HG03039 (cell line): ENCODE data around the gene MIDN.
"Not testable (repeated sequence)": the region's sequence is repeated elsewhere in the genome, so short reads cannot be mapped to it uniquely, and the experiment has no call there.

Source experiments
- ATAC-seq: cut with Tn5 transposase; IDR thresholded peaks from one replicate; pipeline ENCODE4 v1.9.1; 2021; ENCODE audit warnings: mild to moderate bottlenecking, moderate library complexity; ENCODE audit not compliant: unreplicated experiment

Gene MIDN

DNA sequence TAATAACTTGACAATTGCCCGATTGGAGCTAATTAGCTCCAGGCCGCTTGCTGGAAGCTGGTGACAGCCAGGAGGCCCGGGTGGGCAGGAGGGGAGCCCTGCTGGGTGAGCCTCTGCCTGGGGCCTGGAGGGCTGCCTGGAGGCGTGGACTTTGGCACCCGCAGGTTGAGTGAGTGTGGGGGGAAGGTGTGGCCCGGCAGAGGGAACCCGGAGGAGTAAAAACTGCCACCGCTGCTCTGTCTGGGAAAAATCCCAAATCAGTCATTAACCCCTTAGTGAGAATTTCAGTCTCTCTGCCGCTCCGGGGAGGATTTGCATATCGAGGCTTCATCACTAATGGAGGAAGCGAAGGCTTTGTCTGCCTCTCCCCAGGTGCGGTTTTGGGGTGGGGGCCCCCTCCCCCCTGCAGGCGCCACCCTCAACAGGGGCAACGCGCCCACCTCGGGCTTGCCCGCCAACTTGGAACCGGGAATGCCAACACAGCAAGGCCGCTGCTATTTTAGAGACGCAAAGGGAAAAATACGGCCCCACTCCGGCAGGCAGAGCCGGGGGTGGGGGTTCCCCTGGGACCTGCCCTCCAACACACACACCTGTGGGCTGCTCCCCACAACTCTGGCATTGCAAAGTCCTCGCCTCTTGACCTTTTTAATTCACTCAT is 43.5 kb downstream of the MIDN start:
- ATAC-seq, result no peak

DNA sequence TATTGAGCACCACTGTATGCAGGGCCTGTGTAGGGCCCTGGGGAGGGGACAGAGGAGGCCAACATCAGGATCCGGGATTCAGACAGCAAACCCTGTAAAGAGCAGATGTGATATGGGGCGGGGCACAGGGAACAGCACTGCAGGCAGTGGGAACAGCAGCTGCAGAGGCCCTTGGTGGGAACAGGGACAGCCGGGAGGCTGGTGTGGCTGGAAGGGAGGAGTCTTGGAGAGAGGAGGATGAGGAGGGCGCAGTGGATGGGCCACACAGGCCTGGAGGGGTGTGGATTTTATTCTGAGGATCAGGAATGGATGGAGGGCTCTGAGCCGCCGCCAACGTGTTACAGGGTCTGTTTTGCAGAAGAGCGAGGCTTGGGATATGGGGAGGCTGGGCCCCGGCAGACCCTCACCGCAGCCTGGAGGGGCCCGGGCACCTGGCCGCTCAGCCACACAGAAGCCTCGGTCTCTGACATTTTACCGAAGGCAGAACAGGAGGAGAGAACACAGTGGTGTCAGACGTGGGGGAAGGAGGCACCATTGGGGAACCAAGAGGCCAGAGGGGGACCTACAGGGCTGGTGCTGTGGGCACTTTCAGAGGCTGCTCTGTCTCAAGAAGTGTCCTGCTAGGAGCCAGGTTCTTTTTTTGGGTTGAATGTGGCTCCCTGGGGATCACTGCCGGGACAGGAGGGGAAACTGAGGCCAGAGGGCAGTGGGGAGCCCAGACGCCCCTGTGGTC is 44.2 kb downstream of the MIDN start:
- ATAC-seq, result no peak

DNA sequence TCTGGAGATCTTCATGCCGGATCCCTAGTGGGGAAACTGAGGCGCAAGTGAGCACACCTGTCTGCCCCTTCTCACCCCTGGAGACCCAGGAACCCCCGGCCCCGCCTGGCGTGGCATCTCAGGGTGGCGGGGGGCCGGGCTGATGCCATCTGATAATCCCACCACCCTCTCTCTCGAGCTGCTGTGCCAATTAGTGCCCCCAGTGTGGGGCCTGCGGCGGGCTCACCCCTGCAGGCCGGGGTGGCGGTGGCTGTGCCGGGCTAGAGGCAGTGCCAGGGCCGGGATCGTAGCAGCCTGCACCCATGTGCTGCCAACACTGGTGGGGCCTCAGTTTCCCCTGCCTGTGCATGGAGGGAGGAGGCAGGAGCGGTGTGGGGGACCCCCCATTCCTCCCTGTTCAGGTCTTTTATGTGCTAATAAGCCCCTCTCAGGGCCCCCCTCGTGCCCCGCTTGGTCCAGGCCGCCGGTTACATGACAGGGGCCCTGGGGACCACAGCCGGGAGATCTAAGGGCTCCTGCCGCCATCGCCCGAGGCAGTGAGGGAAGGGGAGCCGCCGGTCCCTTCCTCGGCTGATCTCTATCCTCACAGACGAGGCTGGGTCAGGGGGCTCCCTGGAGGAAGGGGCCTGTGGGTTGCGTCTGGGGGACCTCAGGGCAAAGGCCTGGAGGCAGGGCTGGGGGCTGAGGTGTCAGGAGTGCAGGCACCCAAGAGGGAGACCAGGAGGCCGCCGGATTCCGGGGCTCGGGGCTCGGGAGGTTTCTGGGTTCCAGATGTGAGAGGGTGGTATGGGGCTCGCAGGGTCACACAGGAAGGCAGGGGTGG is 45.6 kb downstream of the MIDN start:
- ATAC-seq, result no peak

DNA sequence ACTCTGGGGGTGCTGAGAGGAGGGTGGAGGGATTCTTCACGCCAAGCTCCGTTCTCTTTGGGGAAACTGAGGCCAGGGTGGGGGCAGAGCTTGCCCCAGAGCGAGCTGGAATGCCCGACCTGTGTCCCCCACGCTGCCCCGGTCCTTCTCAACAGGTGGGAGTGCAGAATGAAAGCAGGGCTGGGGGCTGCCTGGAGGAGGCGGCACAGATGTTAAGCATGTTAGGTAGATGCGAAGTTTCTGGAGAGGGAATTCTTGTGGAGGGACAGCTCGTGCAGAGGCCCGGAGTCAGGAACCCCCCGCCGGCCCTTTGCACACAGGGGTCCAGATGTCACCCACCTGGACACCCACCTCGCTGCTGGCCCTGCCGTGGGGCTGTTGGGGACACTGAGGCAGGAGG is 46.3 kb downstream of the MIDN start:
- ATAC-seq, result no peak

DNA sequence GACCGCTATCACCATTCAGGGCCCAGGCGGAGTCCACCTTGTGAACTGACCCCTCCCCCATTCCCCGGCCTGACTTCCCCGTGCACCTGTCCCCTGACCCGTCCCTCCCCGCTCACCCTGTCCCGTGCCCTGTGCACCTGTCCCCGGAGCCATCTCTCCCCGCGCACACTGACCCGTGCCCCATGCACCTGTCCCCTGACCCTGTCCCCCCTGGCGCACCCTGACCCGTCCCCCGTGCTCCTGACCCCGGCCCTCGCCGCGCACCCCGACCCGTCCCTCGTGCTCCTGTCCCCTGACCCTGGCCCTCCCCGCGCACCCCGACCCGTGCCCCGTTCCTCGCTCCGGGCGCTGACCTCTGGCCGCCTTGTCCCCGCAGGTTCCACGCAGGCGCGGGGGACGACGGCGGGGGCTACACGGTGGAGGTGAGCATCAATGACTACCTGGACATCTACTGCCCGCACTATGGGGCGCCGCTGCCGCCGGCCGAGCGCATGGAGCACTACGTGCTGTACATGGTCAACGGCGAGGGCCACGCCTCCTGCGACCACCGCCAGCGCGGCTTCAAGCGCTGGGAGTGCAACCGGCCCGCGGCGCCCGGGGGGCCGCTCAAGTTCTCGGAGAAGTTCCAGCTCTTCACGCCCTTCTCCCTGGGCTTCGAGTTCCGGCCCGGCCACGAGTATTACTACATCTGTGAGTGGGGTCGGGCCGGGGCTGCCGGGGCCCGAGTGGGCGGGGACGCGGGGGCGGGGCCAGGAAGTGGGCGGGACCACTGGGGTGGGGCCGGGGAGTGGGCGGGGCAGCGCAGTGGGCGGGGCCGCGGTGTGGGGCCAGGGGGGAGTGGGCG is 47.0 kb downstream of the MIDN start:
- ATAC-seq, result no peak

DNA sequence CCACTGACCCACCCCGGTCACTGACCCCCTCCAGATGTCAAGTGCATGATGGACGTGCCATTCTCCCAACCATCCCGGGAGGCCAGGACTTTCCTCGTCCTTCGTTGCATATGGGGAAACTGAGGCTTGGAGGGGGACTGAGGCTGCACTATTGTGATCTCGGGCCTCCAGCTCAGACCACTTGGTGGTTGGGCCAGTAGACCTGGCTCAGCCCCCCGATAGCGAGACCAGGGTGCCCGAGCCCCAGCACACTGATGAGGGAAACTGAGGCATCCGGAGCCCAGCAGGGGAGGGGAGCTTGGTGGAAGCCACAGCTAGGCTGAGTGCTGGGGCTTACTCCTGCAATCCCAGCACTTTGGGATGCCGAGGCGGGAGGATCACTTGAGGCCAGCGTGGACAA is 47.7 kb downstream of the MIDN start:
- ATAC-seq, result no peak

DNA sequence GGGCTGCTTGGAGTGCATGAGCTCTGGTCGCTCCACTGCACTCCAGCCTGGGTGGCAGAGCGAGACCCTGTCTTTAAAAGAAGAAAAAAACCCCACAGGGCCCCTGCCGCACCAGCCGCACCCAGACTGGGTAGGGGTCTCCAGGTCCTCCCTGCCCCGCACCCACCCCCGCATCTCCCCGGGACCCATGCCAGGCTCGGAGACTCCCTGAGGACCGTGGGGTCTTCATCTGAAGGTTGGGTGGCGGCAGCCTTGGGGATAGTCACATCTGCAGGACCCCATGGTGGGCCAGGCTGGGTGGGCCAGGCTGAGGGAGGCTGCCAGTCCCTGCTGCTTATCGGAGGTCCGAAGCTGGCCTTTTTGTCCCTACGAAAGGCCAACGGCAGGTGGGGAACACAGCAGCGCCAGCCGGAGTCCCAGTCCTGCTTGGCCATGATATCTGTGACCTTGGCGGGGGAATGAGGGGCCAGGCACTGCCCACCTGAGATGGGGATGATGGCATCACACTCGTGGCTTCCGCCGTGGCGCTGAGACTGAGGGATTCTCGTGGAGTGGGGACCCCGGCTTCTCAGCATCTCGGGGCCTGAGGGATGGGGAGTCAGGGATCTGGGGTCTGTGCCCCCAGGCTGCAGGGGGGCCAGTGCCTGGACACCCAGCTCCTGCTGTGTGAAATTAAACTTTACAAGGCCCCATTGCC is 48.3 kb downstream of the MIDN start:
- ATAC-seq, result no peak

DNA sequence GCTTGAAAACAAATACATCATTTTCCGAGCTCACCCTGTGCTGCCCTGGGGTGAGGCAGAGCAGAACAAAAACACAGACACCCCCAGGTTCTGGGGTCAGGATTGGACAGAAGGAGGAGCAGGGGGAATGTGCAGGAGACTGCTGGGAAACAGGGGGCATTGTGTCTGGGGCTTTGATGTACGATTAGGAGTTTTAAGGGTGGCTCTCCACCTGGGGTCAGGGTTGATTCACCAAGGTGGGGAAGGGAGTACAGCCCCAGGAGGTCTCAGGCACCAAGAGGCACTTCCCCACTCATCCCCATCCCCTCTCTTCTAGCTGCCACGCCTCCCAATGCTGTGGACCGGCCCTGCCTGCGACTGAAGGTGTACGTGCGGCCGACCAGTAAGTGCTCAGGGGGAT is 49.9 kb downstream of the MIDN start:
- ATAC-seq, result no peak

DNA sequence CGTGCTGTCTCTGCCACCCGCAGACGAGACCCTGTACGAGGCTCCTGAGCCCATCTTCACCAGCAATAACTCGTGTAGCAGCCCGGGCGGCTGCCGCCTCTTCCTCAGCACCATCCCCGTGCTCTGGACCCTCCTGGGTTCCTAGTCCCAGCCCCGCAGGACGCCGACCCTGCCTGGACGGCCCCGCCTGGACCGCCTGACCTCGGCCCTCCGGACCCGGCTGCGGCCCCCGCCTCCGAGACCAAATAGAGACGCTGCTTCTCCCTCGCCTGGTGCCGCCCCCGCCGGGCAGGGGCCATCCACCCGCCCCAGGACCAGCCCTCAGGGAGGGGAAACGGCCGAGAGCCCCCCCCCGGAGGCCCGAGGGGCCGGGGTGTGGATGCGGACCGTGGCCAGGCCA is 51.4 kb downstream of the MIDN start:
- no peak for ATAC-seq

DNA sequence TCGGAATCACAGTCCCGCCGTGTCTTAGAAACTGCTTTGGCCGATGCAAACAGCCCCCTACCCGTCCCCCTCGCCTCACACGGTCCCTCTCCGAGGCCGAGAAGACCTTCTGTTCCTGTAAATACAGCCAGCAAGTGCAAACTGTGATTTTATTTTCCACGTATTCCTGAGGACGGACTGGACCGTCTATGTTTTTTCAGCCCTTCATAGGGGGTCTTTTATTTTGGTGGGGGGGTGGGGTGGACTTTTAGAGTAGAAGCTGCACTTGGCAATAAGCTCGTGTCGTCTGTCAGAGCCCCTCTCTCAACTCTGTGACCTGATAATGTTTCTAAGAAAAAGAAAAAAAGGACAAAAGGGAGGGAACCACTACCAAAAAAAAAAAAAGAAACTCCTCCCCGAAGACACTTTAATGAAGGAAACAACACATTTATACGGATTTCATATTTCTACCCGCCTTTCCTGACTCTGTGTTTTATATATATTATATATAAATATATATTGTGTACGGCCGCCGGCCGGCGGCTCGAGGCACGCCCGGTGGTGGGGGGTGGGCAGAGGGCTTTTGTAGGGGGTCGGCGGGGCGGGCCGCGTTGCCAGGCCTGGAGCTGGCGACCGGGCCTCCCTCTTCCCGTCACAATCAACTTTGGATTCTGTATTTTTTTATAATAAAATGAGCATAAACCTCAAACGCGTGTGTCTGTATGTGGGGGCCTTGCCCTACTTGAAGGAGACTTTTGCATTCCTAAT is 52.5 kb downstream of the MIDN start:
- ATAC-seq, result no peak

DNA sequence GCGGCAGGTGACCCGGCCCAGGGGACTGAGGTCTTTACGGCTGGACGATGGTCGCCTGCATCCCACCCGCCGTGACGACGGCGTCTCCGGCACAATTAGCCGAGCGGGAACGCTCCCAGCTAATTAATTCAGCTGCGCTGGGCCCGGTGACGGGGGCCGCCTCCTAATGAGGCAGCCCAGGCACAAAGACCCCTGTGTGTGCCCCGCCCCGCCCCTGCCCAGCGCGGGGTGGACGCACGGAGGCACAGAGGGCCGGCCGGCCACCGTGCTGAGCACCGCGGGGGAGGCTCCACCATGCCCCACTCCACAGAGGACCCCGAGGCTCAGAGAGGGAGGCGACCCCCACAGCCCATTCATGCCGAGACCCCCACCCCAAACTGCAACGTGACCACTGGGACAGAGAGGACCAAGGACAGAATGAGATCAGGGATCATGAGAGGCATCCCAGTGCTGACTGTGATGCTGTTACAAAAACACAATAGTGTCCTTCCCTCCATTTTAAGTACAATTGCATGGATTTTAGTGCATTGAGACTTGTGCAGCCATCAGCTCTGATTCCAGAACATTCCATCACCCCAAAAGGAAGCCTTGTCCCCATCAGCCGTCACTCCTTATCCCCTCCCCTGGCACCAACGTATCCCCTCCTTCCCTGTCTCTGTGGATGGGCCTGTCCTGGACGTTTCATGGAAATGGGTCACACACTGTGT is 54.3 kb downstream of the MIDN start:
- no peak for ATAC-seq

DNA sequence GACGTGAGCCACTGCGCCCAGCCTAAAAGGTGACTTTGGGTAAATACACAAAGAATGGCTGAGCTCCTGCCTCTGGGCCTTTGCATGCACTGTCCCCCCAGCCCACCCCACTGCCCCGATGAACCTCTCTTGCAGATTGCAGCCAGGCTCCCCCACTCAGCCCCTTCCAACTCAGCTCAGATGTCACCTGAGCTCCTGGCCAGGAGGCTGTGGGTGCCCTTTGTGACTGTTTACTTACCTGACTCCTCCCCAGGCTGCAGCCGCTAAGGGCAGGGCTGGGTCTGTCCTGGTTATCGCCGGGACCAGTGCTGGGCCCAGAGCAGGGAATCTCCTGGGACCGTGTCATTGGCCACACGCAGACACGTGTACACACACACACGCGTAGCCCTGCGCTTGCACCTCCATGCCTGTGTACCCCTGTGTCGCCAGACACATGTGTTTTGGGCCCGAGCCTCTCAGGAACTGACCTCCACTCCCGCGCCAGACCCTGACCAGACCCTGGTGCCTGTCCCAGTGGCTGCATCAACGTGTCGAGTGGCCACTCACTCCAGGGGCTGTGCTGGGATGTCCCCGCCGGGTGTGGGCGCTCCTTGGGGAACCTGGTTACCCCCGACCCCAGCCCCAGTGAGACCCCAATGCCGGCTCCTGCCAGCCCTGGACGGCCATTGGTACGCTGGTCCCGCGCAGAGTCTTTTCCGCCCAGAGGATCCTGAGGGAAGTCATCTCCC is 56.0 kb downstream of the MIDN start:
- ATAC-seq, result no peak

DNA sequence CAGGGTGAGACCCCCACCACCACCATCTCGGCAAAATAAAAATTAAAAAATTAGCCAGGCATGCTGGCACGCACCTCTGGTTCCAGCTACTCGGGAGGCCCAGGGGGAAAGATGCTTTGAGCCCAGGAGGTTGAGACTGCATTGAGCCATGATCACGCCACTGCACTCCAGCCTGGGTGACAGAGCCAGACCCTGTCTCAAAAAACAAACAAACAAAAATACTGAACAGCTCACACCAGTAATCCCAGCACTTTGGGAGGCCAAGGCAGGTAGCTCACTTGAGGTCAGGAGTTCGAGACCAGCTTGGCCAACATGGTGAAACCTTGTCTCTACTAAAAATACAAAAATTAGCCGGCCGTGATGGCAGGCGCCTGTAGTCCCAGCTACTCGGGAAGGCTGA is 57.0 kb downstream of the MIDN start:
- not testable (repeated sequence) for ATAC-seq

DNA sequence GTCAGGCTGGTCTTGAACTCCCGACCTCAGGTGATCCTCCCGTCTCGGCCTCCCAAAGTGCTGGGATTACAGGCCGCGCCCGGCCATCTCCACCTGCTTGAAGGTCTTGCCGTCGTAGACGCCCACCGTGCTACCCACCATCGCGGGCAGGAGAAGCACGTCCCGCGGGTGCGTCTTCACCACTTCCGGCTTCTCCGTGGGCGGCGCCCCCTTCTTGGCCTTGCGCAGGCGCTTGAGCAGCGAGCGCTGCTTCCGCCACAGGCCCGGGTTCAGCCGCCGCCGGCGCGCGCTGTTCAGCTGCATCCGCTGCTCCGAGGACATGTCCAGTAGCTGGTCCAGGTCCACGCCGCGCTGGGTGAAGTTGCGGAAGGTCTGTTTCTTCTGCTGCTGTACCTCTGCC is 58.9 kb downstream of the MIDN start:
- ATAC-seq, result no peak

DNA sequence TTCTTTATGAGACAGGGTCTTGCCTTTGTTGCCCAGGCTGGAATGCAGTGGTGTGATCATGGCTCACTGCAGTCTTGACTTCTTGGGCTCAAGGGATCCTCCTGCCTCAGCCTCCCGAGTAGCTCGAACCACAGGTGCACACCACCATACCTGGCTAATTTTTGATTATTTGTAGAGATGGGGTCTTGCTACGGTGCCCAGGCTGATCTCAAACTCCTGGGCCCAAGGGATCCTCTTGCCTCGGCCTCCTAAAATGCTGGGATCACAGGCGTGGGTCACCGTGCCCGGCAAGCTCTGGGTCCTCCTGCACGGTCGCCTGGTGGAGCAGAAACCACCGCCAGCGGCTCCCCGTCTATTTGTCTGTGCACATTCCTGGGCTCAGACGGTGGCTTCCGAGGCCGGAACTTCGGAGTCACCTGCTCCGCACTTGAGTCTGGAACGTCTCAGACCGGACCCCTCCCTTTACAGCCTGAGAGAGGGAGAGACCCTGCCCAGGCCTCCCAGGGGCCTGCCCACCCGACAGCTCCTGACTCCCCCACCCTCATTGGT is 59.4 kb downstream of the MIDN start:
- no peak for ATAC-seq

DNA sequence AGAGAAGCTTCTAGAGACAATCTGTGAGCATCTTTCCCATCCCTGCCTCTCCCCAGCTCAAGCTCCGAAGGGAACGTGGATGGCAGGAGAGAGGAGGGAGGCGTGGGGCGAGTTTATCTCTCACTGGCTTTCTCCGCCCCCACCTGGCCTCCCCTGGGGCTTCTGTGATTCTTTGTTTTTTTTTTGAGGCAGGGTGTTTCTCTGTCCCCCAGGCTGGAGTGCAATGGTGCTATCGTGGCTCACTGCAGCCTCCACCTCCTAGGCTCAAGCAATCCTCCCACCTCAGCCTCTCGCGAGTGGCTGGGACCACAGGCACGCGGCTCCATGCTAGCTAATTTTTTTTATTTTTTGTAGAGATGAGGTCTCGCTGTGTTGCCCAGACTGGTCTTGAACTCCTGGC is 60.3 kb downstream of the MIDN start:
- no peak for ATAC-seq
